Activated T-cell treated with anti-CD3 and anti-CD28 coated beads for 48 hours (primary cell): ENCODE data around the gene ANGPTL2.

Source experiments
- DNase-seq: peaks from one replicate; pipeline ENCODE4 v3.0.0-alpha.2; 2020; ENCODE audit warnings: low read depth

The ANGPTL2 gene

DNA sequence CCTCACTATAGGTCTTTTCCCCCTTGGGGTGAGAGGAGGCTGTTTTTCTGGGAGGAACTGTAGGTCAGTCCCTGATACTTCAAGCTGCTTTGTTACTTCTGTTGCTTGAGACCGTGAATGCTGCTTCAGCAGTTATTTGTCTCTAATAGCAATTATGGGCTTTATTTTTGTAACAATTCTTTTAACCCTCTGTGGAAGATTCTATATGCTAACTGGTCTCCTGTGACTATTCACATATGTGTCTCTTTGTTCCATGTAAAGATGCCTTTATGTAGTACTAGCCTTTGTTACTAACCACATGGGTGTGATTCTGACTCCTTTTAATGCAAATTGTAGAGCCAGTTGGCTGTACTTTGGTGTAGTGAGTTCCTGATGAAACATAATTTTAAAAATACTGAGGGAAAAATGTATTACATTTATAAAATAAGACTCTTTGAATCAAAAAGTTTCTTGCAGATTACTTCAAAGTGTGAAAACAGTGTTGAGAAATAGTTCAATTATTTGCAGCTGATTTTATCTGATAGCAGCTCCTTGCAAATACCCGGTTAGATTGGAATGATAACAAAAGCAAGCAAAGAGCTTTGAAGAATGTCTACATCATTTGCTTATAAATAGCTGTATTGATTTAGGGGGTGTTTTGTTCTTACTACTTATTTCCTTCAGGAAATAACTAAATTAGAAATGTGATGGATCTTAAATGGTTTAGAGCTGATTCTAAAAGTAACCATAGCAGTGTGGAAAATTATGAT, 46.6 kb downstream of the ANGPTL2 start:
- DNase-seq, result no peak

DNA sequence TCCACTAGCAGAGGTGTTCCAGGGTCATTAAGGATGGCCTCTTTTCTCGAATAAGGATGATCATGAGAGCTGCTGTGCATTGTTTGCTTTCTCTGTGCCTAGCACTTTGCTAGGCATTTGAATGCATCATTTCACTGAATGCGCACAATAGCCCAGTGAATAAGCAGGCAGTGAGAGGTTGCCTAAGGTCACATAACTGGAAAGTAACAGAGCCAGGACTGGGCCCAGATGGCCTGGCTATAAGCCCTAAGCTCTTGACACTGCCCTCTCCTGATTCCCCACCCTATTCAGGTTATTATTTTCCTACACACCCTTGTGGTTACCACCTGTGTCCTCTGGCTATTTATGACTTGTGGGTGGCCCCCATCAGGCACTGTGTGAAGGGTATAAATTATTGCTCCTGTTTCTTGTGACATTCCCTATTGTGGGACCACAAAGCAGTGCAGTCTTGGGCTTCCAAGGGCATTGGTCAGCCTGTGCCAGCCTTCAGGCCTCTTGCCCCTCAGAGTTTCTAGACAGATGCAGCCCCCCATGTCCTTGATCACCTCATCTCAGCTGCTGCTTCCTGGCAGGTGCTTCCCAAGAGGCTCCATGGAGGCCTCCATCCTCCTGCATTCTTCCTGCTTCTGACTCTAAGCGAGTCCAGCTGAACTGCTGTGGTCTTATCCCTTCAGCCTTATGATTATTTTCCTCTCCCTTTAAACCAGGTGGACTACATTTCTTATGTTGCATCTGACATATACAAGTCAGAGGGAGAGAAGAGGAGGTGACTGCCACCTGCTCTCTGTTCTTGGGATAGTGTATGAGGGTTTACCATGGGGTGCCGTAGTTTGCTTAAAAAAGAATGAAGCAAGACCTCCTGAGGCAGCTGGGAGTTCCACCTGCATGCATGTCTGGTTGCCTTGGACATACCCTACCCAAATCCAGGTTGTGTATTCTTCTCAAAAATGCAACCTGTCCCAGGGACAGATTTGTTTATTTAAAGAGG, 47.6 kb downstream of the ANGPTL2 start:
- DNase-seq, result no peak

DNA sequence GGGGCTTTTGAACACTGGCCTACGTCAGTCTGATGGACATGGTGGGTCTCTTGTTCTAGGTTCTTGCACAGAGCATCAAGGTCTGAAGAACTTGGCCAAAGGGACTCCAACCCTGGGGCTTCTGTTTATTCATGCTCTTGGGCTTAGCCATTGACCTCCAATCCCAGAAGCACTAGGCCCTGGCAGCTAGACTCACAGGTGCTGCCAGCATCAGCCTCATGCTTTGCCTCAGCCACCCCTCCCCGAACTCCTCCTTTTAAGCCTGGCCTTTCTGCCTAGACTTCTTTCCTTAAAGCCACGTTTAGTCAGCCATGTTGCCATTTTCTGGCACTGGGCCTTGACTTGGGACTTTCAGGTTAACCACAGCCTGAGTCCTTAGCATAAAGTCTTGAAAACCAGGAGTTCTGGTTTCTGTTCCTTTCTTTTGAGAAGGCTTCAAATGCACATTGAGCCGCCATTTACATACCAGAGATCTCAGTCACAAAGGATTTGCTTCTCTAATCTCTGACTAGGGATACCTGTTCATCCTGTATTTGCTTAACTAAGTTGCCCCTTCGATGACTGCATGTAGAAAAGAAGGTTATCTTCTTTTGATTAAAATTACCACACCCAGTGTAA, 54.7 kb downstream of the ANGPTL2 start:
- no peak for DNase-seq

DNA sequence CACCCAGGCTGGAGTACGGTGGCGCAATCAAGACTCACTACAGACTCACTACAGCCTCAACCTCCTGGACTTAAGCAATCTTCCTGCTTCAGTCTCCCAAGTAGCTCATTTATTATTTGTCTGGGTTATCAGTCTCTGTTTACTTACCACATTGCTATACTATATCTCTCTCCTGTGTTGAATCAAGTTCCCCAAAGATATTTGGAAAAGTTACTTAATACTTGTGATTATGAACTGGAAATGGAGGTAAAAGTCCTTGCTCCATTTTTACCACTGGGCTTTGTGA, 55.6 kb downstream of the ANGPTL2 start:
- no peak for DNase-seq

DNA sequence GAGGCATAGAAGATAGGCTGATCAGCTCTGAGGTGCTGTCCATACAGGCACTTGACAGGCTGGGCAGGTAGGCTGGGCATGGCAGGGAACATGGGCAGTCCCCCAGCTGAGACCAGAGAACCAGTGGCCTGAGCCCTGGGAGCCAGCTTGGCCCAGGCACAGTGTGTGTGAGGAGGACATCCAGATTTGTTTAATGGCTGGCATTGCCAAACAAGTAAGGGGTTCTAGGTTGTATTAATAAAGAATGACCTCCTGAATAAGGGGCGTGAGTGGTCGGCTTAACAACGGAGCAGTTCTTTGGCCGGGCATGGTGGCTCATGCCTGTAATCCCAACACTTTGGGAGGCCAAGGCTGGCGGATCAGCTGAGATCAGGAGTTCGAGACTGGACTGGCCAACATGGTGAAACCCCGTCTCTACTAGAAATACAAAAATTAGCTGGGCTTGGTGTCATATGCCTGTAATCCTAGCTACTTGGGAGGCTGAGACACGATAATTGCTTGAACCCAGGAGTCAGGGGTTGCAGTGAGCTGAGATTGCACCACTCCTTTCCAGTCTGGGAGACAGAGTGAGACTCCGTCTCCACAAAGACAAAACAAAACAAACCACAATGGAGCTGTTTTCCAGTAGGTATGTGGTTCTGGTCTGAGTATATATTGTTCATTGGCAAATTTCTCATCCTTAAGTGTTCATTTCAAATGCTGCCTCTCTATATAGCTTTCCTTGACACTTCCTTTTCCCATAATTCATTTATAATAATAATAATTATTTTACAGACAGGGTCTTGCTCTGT, 56.2 kb downstream of the ANGPTL2 start:
- DNase-seq, result no peak

DNA sequence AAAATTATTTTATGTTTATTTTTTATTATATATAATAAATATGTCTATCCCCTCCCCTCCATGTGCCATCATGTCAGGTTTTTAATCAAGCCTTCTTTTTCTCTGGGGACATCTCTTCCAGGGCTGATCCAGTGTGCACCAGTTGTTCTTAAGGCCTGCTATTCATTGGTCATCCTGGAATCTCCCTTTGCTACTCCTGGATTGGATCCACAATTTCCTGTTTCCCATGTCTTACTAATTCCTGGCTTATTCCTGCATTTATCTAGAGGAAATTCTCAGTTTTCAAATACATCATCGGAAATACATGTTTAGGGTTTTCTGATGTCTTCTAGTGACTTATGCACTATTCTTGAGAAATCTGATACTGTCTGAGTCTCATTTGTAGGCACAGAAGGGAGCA, 56.8 kb downstream of the ANGPTL2 start:
- no peak for DNase-seq

DNA sequence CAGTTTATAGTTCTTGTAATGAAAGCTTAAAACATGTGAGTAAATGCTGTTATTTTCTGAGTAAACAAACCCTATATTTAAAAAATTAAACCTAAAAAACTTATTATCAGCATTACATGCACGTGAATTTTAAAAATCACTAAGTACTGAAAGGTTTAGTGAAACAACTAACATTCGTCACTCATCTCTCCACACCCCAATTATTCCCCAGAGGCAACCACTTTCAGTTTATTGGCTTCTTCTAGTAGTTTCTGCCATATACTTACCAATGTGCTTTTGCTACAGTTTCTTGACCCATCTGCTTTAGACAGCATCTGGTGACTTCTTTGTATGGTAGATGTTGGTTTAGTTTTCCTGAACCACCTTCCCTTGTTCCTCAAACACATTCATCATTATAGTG, 58.1 kb downstream of the ANGPTL2 start:
- no peak for DNase-seq

DNA sequence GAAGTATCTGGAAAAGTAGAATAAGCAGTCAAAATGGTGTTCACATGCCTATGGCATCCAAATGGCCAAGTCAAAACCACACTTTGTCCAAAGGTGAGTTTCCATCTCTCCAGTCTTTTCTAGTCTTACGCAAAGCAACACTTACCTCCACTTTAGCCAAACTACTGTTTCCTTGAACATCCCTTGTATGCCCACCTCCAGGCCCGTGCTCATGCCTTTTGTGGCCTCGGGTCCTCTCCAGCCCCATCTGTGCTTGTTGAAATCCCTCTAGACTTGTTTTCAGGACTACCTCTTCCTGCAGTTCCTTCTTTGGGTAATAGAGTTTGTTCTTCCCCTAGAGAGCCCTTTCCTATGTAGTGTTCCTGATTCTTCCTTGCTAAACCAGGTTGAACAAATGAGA, 61.0 kb downstream of the ANGPTL2 start:
- no peak for DNase-seq

DNA sequence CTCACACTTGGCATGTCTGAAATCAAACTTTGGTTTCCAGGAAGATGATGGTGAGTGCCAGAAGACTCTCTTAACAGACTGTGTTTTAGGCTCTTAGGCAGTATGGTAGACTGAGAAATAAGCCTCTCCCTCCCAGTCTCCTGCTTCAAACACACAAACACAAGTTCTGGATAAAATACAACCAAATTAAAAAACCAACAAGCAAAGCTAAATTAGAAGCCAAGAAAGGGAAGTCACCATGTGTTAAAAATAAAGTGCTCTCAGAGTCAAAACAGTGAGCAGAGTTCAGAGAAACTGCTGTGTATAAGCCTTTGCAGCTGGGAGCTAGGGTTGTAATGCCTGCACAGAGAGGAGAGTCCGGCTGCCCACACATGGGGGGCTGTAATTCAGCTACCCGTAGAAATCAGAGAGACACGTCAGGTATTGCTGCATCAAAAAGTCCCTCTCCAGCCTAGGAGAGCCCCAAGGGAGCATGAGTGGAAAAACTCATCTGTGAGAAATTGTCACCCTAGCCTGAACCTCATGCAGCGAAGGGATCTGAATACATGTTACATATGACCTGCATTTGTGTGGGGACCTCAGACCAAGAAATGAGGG, 62.6 kb downstream of the ANGPTL2 start:
- no peak for DNase-seq

DNA sequence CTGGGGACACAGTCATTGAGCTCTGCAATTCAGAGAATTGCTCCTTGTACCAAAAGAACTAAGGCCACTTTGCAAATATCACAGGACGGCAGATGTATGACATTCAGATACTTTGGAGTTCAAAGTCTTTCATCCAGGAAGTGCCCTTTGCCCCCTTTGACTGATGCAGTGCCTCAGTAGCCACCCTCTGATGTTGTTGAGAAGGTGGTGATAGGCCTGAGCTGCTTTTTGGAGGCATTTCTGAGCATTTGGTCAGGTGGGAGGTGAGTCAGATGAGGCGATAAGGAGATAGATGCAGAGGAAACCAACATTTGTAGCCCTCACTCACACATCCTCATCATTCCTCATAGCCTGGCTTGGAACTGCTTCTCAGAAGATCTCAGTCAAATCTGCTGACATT, 63.4 kb downstream of the ANGPTL2 start:
- DNase-seq, result no peak

DNA sequence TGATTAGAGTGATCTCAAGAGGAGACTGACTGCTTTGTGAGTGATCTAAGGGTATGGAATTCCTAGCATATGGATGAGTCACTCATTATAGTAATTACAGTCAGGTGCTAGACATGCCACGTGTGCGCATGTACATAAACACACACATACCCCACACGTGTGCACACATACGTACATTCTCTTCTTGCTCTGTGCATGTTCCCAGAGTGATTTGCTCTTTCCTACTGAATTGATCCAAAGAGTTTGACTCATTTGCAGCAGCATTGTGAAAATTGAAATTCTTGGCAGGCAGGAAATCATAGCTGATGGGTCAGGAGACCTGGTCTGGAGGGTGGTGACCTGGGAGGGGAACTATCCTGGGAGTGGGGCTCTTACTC, 63.8 kb downstream of the ANGPTL2 start:
- no peak for DNase-seq

DNA sequence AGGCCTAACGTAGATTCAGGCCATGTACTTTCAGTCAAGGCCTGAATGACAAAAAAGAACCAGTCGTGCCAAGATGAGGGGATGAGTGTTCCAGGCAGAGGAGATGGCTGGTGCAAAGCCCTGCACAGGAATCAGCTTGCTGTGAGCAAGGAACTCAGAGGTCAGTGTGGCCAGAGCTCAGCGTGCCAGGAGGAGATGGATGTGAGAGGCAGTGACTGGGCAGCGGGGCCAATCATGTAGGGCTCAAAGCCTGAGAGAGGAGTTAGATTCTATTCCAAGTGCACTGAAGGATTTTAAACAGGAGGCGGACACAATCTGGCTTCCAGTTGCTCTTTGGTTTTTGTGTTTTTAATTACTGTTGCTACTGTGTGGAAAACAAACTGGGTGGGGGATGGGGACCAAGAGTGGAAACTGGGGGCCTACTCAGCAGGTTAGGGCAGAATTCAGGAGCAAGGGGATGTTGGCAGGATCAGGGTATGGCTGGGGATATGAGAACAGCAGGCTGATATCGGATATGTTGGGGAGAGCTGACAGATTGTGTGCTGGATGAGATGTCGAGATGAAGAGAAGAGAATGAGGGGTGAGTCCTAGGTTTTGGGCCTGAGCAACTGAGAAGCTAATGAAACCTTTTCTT, 64.3 kb downstream of the ANGPTL2 start:
- DNase-seq, result no peak

DNA sequence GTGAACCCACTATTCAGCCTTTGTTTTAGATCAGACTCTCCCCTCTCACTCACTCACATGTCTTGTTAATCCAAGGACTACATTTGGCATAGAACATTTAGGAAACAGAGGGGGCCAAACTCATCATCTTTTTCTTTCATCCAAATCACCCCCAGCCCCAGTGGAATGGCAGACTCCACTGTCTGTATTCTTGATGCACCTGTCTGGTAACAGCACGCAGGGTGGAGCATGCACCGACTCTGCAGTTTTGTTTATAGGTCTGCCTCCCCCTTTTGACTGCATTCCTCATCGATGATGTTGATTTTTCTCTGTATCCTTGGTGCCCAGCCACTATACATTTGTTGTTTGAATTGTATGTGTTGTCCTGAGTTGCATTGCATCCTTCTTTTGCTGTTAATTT, 66.0 kb downstream of the ANGPTL2 start:
- no peak for DNase-seq

DNA sequence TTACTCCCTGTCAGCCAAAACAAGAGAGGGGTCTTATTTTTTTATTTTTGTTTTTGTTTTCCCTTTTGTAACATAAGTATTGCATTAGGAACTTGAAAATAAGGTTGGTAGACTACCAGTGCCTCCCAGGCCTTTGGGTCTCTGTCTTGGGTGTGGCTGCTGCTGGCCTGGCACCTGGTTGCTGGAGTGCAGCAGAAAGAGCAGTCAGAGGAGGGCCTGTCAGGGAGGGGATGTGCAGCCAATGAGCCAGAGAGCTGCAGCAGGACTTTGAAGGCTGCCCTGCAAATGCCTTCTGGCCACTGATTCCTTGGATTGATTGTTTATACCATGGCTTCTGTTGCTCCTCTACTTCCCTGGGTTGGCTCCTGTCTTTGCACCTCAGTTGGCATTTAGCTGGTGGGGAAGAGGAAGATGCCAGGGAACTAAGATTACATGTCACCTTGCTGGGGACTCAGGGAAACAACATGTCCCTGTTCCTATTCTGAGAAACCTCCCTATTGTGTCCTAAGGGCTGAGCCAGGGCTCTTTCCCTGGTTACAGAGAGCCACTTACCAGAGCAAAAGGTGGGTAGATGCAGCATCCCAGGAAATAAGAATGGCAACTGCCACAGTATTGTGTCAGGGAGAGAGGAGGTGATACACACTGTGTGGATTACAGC, 66.6 kb downstream of the ANGPTL2 start:
- no peak for DNase-seq

DNA sequence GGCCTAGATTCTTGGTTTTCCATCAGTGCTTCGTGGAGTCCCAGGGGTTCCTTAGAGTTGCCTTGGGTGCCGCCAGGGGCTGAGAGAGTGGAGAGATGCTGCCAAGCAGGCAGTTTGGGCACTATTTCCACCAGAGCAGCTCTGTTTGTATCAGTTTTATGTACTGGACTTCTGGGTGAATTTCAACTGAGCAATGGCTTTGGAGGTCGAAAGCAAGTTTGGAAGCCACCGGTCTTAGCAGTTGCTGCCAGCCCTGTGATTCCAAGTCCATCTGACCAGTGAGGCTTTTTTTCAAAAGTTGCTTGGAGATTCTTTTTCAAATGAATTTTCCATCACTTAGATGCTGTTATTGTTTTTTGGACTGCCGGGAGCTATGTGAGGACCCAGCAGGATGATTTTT, 68.5 kb downstream of the ANGPTL2 start:
- DNase-seq, result no peak

DNA sequence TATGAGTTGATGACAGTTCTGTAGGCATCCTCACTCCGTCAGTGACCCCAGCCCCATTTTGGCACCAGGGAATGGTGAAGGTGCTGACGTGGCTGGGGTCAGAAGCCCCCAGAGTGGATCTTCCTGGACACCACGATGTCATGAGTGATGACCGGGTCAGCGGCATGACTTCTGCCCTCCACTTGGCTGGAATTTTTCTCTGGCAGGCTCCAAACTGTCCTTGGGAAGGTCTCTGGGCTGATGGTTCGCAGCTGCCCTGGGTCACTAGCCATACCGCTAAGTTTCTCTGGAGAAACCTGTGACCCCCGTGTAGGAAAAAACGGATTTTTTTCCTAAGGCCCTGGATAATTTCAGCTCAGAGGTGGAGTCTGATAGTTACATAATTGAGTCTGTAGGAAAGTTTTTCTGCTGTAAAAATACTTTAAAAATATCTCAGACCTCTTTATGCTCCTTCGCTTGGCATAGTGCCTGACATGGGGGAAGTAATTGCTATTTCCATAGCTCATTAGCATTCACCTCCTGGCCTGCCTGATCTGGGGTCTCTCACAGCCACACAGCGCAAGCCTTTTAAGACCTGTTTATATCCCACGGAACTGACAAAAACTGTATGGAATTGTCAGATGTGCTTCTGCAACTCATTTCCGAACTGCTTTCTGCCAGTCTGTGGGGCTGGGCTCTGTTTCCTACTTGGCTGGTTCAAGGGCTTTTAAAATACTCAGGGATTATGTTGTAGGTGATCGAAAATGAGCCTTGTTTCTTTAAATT, 69.2 kb downstream of the ANGPTL2 start:
- DNase-seq, result no peak

DNA sequence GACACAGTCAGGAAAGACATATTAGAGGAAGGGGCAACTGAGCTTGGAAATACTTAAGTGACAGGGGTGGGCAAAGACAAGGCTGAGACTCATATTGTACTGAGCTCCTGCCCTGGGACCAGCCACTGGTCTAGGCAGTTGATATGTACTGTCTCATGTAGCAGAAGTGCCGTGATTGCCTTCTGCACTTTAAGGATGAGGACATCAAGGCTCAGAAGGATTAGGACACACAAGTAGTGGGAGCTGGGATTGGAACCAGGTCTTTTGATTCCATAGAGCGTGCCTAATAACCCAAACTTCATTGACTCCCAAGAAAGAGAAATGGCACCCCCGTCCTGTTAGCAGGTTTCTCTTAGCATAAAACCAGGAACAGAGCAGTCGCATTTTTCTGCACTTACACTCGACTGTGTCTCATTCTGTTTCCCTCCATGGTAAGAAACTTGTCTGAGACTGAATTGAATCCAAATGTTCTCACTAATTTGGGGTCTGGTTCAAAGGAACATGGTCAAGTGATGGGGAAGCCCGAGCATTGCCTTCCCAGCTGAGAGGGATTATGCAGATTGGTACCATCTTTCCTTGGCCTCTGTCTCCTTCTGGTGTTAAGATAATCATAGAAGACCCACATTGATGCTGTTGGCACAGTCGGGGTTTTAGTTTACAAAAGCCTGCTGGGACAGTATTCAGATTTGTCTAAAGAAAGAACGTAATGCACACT, 70.4 kb downstream of the ANGPTL2 start:
- no peak for DNase-seq

DNA sequence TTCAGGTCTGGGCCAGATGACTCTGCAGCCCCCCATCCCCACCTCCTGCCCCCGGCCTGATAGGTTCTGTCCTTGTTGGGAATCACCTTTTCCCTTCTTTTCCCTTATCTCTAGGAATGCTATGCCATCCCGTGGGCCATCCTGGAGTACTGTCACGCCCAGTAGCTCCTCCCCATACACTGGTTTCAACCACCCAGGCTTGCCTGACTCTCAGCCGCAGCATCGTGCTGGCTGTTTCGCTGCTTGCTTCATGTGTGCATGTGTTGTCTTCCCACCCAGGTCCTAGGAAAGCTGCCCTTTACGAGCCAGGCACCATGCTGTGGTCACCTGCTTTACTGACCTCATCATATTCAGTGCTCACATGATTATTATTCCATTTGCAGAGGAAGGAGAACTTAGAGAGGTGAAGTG, 71.8 kb downstream of the ANGPTL2 start:
- no peak for DNase-seq

DNA sequence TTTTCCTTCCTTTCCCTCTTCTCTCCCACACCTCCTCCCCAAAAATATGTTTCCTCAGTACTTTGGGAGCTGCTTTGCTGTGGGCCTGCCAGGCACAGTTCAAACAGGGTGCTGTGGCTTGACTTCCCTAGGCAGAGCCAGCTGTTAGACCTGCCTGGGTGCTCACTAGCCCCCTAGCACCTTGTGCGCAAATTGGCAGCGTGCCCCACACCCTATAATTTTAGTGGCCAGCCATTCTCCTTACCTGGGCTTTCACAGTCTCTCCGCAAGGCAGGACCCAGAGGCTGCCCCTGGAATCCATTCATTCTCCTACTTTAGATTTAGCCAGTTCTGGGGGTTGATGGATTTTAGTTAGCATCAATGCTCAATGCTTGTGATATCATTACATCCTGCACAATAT, 72.3 kb downstream of the ANGPTL2 start:
- DNase-seq, result no peak
